IgD-negative memory B cell (primary cell): ENCODE results near the gene PSMA2. TPM values are rescaled to one million over a fixed set of nuclear protein-coding genes. Genes with fewer than 3 reads are reported as not detected.
"Not testable (repeated sequence)": the region's sequence is repeated elsewhere in the genome, so short reads cannot be mapped to it uniquely, and the experiment has no call there.

Source experiments
- H3K27ac Mint-ChIP-seq, 3 donors: one replicate each; pipeline ENCODE4 v1.8.0; 2020 to 2022; ENCODE audit warnings: mild to moderate bottlenecking in 3 of 3, mixed read lengths in 3 of 3, moderate library complexity in 1 of 3
- H3K27me3 Mint-ChIP-seq: one replicate; pipeline ENCODE4 v1.8.0; 2021; ENCODE audit warnings: mixed read lengths
- H3K36me3 Mint-ChIP-seq: one replicate; pipeline ENCODE4 v1.8.0; 2020; ENCODE audit warnings: mild to moderate bottlenecking, mixed read lengths
- H3K4me1 Mint-ChIP-seq, 3 donors: one replicate each; pipeline ENCODE4 v1.8.0; 2020 to 2022; ENCODE audit warnings: mixed read lengths in 3 of 3, mild to moderate bottlenecking in 1 of 3
- H3K4me3 Mint-ChIP-seq, 4 donors: one replicate each; pipeline ENCODE4 v1.8.0; 2020 to 2022; ENCODE audit warnings: mild to moderate bottlenecking in 4 of 4, mixed read lengths in 4 of 4, moderate library complexity in 3 of 4
- H3K9me3 Mint-ChIP-seq, 3 donors: one replicate each; pipeline ENCODE4 v1.8.0; 2020 to 2021; ENCODE audit warnings: mixed read lengths in 3 of 3, mild to moderate bottlenecking in 1 of 3
- polyA plus RNA-seq: library from polyadenylated mRNA; unstranded; fragments of 300-500 nt; fragmentation: Illumina TruSeq; gene quantifications from one replicate; pipeline ENCODE4 v1.2.3, GENCODE V29; 2021

Gene PSMA2
- polyA plus RNA-seq, 1 donor from 2014 or later = 168 TPM

DNA sequence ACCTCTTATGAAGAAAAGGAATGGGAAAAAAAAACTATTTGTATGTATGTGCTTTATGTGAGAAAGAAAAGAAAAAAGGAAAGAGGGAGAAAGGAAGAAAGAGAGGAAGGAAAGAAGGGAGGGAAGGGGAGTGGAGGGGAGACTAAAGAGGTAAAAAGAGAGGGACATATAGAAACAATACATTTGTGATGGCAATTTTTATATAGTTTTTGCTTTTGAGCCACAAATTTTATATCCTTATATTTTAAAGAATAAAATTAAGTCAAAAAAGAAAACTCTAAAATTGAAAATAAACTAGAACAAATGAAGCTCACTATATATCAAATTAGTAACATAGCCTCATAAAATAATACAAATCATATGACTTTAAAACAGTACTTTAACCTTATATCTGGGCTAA lies 31.1 kb downstream of the PSMA2 start:
- Mint-ChIP-seq H3K36me3 (no peaks in the 10 kb centered on the region), H3K4me3 (no peak overlapping the region), H3K4me1 (no peaks in the 10 kb centered on the region), H3K9me3 (peaks cover 0 to 2% (median 0%) of the 10 kb centered on the region in 3 donors), H3K27me3 (peaks cover 3% of the 10 kb centered on the region), H3K27ac (no peak overlapping the region)

- Mint-ChIP-seq H3K9me3 (peaks cover 2 to 18% (median 4%) of the 10 kb centered on the region in 3 donors), H3K27me3 (peaks cover 3% of the 10 kb centered on the region), H3K4me1 (peaks cover 0 to 6% (median 5%) of the 10 kb centered on the region in 3 donors), H3K27ac (no peak overlapping the region), H3K36me3 (peaks cover 7% of the 10 kb centered on the region), H3K4me3 (no peak overlapping the region)
Measured at GRCh38 chr7:42893346-42894240, 38.4 kb downstream of the PSMA2 start.

DNA sequence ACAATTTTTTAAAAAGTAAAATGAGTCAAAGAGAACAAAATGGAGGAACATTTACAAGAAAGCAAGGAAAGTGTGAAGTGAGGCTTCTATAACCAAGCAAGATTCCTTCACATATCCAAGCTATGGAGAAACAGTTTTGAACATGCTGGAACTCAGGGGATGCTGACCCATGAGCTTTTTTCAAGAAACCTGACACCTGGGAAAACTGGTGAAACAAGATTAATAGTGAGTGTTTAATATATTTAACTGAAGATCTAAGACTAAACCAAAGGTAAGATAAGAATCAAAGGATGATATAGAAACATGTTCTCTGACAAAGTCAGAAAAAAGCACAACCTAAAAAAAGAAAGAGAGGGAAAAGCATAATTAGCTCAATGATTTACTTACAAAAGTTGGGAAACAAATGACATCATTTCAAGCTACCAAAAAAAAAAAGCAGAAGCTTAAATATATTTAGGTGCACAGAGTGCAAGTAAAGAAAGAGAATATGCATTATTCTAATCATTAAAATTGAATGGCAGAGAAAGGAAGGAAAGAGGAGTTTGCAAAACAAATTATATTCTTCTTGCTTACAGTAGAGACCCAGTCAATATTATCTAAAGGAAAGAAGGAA lies 45.0 kb downstream of the PSMA2 start:
- peak overlapping the region; percentile 81 to 96 (median 88) for H3K4me3 Mint-ChIP-seq
- no peaks in the 10 kb centered on the region for H3K36me3 Mint-ChIP-seq
- H3K4me1 Mint-ChIP-seq = peaks cover 13 to 18% (median 17%) of the 10 kb centered on the region in 3 donors
- H3K27me3 Mint-ChIP-seq = no peaks in the 10 kb centered on the region
- H3K9me3 Mint-ChIP-seq = no peaks in the 10 kb centered on the region
- H3K27ac Mint-ChIP-seq = no peak overlapping the region

GRCh38 chr7:42886129-42886528 lies 45.8 kb downstream of the PSMA2 start:
- H3K4me1 Mint-ChIP-seq = peaks cover 13 to 18% (median 17%) of the 10 kb centered on the region in 3 donors
- H3K36me3 Mint-ChIP-seq = no peaks in the 10 kb centered on the region
- H3K27me3 Mint-ChIP-seq = no peaks in the 10 kb centered on the region
- no peak overlapping the region for H3K27ac Mint-ChIP-seq
- H3K9me3 Mint-ChIP-seq = no peaks in the 10 kb centered on the region
- H3K4me3 Mint-ChIP-seq = peak overlapping the region in 1 of 4 donors; percentile 38

DNA sequence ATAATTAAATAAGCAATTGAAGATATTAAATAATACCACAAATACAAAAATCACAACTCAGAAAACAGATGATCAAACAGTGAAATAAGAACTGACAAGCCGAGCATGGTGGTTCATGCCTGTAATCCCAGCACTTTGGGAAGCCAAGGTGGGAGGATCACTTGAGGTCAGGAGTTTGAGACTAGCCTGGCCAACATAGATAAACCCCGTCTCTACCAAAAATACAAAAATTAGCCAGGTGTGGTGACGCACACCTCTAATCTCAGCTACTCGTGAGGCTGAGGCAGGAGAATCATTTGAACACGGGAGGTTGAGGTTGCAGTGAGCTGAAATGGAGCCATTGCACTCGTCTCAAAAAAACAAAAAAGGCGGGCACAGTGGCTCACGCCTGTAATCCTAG lies 46.8 kb downstream of the PSMA2 start:
- H3K4me3 Mint-ChIP-seq, H3K9me3 Mint-ChIP-seq, H3K27ac Mint-ChIP-seq, H3K27me3 Mint-ChIP-seq, H3K36me3 Mint-ChIP-seq: not testable (repeated sequence)
- H3K4me1 Mint-ChIP-seq = peaks cover 13 to 18% (median 17%) of the 10 kb centered on the region in 3 donors

- Mint-ChIP-seq H3K27ac (no peak overlapping the region), H3K27me3 (no peaks in the 10 kb centered on the region), H3K36me3 (no peaks in the 10 kb centered on the region), H3K4me3 (no peak overlapping the region), H3K9me3 (no peaks in the 10 kb centered on the region), H3K4me1 (peaks cover 10 to 17% (median 14%) of the 10 kb centered on the region in 3 donors)
Measured at GRCh38 chr7:42883950-42884349, 48.0 kb downstream of the PSMA2 start.

DNA sequence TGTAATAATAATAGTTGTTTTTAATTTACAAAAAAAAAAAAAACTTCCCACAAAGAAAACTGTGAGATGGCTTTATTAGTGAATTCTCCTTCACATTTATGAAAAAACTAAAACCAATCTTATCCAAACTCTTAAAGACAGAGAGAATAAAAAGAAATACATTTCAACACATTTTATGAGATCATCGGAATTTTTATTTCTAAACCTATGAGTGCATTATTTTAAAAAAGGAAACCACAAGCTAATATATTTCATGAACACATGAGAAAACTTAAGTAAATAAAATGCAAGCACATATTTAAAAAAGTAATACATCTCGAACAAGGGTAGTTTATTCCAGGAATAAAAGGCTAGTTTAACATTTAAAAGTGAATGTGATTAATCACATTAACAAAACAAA lies 51.6 kb downstream of the PSMA2 start:
- H3K27ac Mint-ChIP-seq = no peak overlapping the region
- no peaks in the 10 kb centered on the region for H3K36me3 Mint-ChIP-seq
- peaks cover 0 to 3% (median 1%) of the 10 kb centered on the region in 3 donors for H3K4me1 Mint-ChIP-seq
- no peaks in the 10 kb centered on the region for H3K9me3 Mint-ChIP-seq
- no peaks in the 10 kb centered on the region for H3K27me3 Mint-ChIP-seq
- no peak overlapping the region for H3K4me3 Mint-ChIP-seq

DNA sequence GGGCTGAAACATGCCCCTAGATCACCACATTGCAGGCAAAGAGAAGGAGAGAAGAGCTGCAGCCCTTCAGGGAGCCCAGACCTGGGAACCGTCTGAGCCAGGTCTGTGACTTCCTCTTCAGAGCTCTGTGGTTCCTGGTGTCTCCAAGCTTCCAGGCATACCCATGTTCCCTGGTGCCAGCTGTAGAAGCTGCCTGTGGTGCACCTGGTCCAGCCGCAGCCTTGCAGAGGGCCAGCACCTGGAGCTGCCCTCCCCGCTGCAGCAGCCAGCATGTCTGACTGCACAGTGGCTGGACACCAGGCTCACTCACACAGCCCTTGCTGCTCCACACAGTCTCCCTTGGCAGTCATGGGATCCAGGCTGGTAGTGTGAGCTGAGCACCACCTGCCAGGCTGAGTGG lies 53.7 kb downstream of the PSMA2 start:
- H3K27ac Mint-ChIP-seq = no peak overlapping the region
- no peaks in the 10 kb centered on the region for H3K9me3 Mint-ChIP-seq
- H3K36me3 Mint-ChIP-seq = no peaks in the 10 kb centered on the region
- H3K4me1 Mint-ChIP-seq = peaks cover 0 to 2% (median 0%) of the 10 kb centered on the region in 3 donors
- H3K27me3 Mint-ChIP-seq = peaks cover 1% of the 10 kb centered on the region
- H3K4me3 Mint-ChIP-seq = no peak overlapping the region

- H3K27me3 Mint-ChIP-seq = peaks cover 1% of the 10 kb centered on the region
- no peak overlapping the region for H3K4me3 Mint-ChIP-seq
- no peak overlapping the region for H3K27ac Mint-ChIP-seq
- no peaks in the 10 kb centered on the region for H3K9me3 Mint-ChIP-seq
- peaks cover 0 to 2% (median 0%) of the 10 kb centered on the region in 3 donors for H3K4me1 Mint-ChIP-seq
- no peaks in the 10 kb centered on the region for H3K36me3 Mint-ChIP-seq
Measured at GRCh38 chr7:42877862-42878261, 54.1 kb downstream of the PSMA2 start.

DNA sequence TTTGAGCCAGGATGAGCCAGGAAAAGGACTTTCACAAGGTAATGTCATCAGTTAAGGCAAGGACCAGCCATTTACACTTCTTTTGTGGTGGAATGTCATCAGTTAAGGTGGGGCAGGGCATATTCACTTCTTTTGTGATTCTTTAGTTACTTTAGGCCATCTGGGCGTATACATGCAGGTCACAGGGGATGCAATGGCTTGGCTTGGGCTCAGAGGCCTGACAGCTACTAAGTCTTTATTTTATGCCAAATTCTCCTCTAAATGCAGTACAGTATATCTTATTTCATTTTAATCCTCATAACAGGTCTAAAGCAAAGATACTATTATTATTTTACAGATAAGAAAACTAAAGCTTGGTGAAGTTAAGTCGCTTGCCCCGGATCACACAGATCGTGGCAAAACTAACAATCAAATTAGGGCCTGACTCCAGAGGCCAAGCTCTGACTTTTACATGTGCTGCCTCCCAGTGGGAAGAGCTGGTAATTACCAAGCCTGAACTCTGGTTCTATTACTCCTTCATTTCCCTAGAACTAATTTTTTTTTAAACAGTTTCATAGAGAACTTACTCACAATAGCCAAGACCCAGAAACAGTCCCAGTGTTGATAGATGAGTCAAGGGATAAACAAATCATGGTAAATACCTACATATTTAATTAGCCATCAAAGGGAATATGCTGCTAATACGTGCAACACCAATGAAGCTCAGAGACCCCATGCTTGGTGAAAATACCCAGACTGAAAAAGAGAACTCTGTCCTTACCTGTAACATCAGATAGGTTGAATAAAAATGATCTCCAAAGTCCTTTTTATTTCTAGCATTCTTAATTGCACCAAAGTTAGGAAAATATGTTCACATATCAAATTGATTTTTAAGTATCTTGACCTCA lies 55.5 kb downstream of the PSMA2 start:
- H3K9me3 Mint-ChIP-seq = no peaks in the 10 kb centered on the region
- peak overlapping the region in 1 of 4 donors; percentile 72 for H3K4me3 Mint-ChIP-seq
- peaks cover 0 to 2% (median 0%) of the 10 kb centered on the region in 3 donors for H3K4me1 Mint-ChIP-seq
- H3K27me3 Mint-ChIP-seq = peaks cover 1% of the 10 kb centered on the region
- H3K27ac Mint-ChIP-seq = no peak overlapping the region
- H3K36me3 Mint-ChIP-seq = no peaks in the 10 kb centered on the region

DNA sequence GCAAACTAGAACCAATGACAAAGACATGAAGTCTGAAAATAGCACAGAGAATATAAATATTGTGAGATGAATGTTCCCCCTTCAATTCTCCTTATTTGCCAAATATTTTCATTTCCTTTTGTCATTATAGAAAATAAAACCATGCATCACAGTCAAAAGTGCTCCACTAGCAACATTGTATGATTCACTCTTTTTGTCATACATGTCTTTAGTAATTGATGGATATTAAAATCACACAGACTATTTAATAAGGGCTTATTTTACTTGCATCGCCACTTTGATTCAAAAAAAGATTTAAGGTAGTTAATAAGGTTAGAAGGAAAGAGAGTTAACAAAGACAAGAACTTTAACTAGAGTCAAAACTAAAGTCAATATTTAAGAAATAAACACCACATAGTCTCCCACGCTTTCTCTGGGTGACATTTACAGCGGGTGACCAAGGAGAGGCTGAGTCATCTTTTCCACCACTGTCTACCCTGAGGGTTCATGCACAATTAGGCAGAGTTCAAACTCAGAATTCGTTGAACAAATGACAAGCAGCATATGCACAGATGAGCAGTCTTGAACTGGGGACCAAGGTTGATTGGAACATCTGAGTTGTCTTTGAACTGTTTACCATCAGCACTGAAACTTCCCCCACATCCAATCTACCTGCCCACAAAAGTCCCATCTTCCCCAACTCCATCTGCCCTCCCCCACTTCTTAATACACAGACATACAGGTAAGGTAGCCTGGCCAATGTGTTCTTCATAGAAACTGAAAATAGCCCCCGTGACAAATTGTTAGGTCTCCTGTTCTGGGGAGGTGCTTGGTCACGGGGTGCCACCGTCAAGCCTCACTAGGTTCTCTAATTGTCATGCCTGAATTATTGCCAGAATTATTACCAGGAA lies 62.6 kb downstream of the PSMA2 start:
- Mint-ChIP-seq H3K36me3 (peaks cover 1% of the 10 kb centered on the region), H3K27ac (no peak overlapping the region), H3K4me3 (peak overlapping the region in 1 of 4 donors; percentile 41), H3K4me1 (peaks cover 0 to 6% (median 3%) of the 10 kb centered on the region in 3 donors), H3K9me3 (peaks cover 2 to 6% (median 4%) of the 10 kb centered on the region in 3 donors), H3K27me3 (peaks cover 10% of the 10 kb centered on the region)

DNA sequence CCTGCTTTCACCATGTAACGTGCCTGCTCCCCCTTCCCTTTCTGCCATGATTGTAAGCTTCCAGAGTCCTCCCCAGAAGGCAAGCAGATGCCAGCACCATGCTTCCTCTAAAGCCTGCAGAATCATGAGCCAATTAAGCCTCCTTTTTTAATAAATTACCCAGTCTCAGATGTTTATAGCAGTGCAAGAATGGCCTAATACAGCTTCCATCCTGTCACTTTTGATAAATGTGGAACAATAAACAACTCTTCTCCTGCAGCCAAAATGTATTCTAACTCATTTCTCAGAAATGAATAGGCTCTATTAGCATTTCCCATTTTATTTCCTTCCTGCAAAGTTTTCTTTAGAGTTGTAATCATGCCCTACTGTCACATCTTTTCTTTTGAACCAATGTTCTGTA lies 63.5 kb downstream of the PSMA2 start:
- Mint-ChIP-seq H3K27me3 (peaks cover 17% of the 10 kb centered on the region), H3K4me1 (peaks cover 0 to 6% (median 3%) of the 10 kb centered on the region in 3 donors), H3K27ac (no peak overlapping the region), H3K4me3 (no peak overlapping the region), H3K36me3 (peaks cover 4% of the 10 kb centered on the region), H3K9me3 (peaks cover 6 to 10% (median 7%) of the 10 kb centered on the region in 3 donors)
